Nephron progenitor cell (in vitro differentiated cells): Measurements from ENCODE around the gene STEAP1B.
"Not testable (repeated sequence)": the region's sequence is repeated elsewhere in the genome, so short reads cannot be mapped to it uniquely, and the experiment has no call there.

ENCODE experiments used
- DNase-seq: peaks from one replicate; pipeline ENCODE4 v3.0.0; 2021
- H3K27ac Mint-ChIP-seq: 2 replicates; pipeline ENCODE4 v1.8.0; 2021; ENCODE audit warnings: mild to moderate bottlenecking, moderate library complexity, mixed read lengths
- H3K27me3 Mint-ChIP-seq: 2 replicates; pipeline ENCODE4 v1.8.0; 2021; ENCODE audit warnings: mild to moderate bottlenecking, low read depth, mixed read lengths; ENCODE audit not compliant: poor library complexity
- H3K36me3 Mint-ChIP-seq: 2 replicates; pipeline ENCODE4 v1.8.0; 2021; ENCODE audit warnings: low read depth, mixed read lengths
- H3K4me1 Mint-ChIP-seq: 2 replicates; pipeline ENCODE4 v1.8.0; 2021; ENCODE audit warnings: mixed read lengths
- H3K4me3 Mint-ChIP-seq: 2 replicates; pipeline ENCODE4 v1.8.0; 2021; ENCODE audit warnings: mild to moderate bottlenecking, moderate library complexity, mixed read lengths
- H3K9me3 Mint-ChIP-seq: 2 replicates; pipeline ENCODE4 v1.8.0; 2021; ENCODE audit warnings: mild to moderate bottlenecking, moderate library complexity, mixed read lengths
- CTCF ChIP-seq: fragments of 200-600 bp; sonication (generic); IDR thresholded peaks from 2 replicates; pipeline ENCODE4 v1.5.0; 2021; ENCODE audit warnings: antibody characterized with exemption

The STEAP1B gene

GRCh38 chr7:22507320-22507719, 7.3 kb upstream of the STEAP1B start:
- H3K4me3 Mint-ChIP-seq, H3K27ac Mint-ChIP-seq, H3K36me3 Mint-ChIP-seq, H3K27me3 Mint-ChIP-seq, H3K4me1 Mint-ChIP-seq, DNase-seq, H3K9me3 Mint-ChIP-seq: not testable (repeated sequence)

- not testable (repeated sequence) for H3K36me3 Mint-ChIP-seq, H3K4me1 Mint-ChIP-seq, H3K9me3 Mint-ChIP-seq, H3K27ac Mint-ChIP-seq, H3K27me3 Mint-ChIP-seq, H3K4me3 Mint-ChIP-seq, DNase-seq
Observed at GRCh38 chr7:22506316-22507020, 6.5 kb upstream of the STEAP1B start.

- TF ChIP-seq CTCF = peak; percentile 57
- H3K36me3 Mint-ChIP-seq, H3K9me3 Mint-ChIP-seq, H3K27ac Mint-ChIP-seq, H3K4me3 Mint-ChIP-seq, H3K4me1 Mint-ChIP-seq, DNase-seq: not testable (repeated sequence)
- peaks cover 11% of the 10 kb centered on the region for H3K27me3 Mint-ChIP-seq
Observed at GRCh38 chr7:22504519-22504918, 4.5 kb upstream of the STEAP1B start.

- not testable (repeated sequence) for H3K27ac Mint-ChIP-seq, DNase-seq, H3K9me3 Mint-ChIP-seq, H3K4me3 Mint-ChIP-seq, H3K4me1 Mint-ChIP-seq, H3K36me3 Mint-ChIP-seq
- peaks cover 32% of the 10 kb centered on the region for H3K27me3 Mint-ChIP-seq
Observed at GRCh38 chr7:22502104-22502503, 2.1 kb upstream of the STEAP1B start.

- H3K36me3 Mint-ChIP-seq, H3K27ac Mint-ChIP-seq, H3K4me1 Mint-ChIP-seq, DNase-seq, H3K9me3 Mint-ChIP-seq: not testable (repeated sequence)
- Mint-ChIP-seq H3K27me3 (peaks cover 34% of the 10 kb centered on the region), H3K4me3 (peak overlapping the region; percentile 49)
- peak; percentile 42 for TF ChIP-seq CTCF
Observed at GRCh38 chr7:22501336-22501735, 1.3 kb upstream of the STEAP1B start.

- peak overlapping the region; percentile 49 for H3K4me3 Mint-ChIP-seq
- DNase-seq = no peak
- H3K27me3 Mint-ChIP-seq = peaks cover 29% of the 10 kb centered on the region
- no peaks in the 10 kb centered on the region for H3K36me3 Mint-ChIP-seq
- peaks cover 4% of the 10 kb centered on the region for H3K4me1 Mint-ChIP-seq
- H3K27ac Mint-ChIP-seq = no peak overlapping the region
- no peak for TF ChIP-seq CTCF
- H3K9me3 Mint-ChIP-seq = peaks cover 4% of the 10 kb centered on the region
Observed at GRCh38 chr7:22499044-22499443, 944 bp downstream of the STEAP1B start.

GRCh38 chr7:22496912-22497311, 3.1 kb downstream of the STEAP1B start:
- not testable (repeated sequence) for H3K4me3 Mint-ChIP-seq, H3K36me3 Mint-ChIP-seq, H3K4me1 Mint-ChIP-seq, DNase-seq, H3K9me3 Mint-ChIP-seq, H3K27ac Mint-ChIP-seq
- H3K27me3 Mint-ChIP-seq = peaks cover 29% of the 10 kb centered on the region

GRCh38 chr7:22496296-22496888, 3.6 kb downstream of the STEAP1B start:
- not testable (repeated sequence) for H3K27ac Mint-ChIP-seq, H3K4me3 Mint-ChIP-seq, H3K36me3 Mint-ChIP-seq, DNase-seq, H3K4me1 Mint-ChIP-seq, H3K9me3 Mint-ChIP-seq
- H3K27me3 Mint-ChIP-seq = peaks cover 29% of the 10 kb centered on the region

GRCh38 chr7:22493160-22493925, 6.6 kb downstream of the STEAP1B start:
- H3K4me1 Mint-ChIP-seq, H3K36me3 Mint-ChIP-seq, H3K4me3 Mint-ChIP-seq, H3K27ac Mint-ChIP-seq, H3K9me3 Mint-ChIP-seq, DNase-seq: not testable (repeated sequence)
- H3K27me3 Mint-ChIP-seq = peaks cover 19% of the 10 kb centered on the region
